IMR-90 (cell line): ENCODE results near the gene MYADML2. TPM values are rescaled to one million over a fixed set of nuclear protein-coding genes. Genes with fewer than 3 reads are reported as not detected.

Source experiments
- ATAC-seq: fragments of 200-7000 bp; cut with Tn5 transposase; 2 replicates; pipeline ENCODE4 v1.9.1; 2020; ENCODE audit warnings: low read depth, mild to moderate bottlenecking, moderate library complexity
- BruUV-seq: library from RNA; stranded (reverse); fragments of 400-500 nt; replicated peaks from 2 replicates; lab custom pipeline; 2021; lab: Mats Ljungman, UMichigan
- CTCF ChIA-PET: fragments of 300-600 bp; formaldehyde crosslinking; extraction: SDS; loops from one replicate; lab custom pipeline; 2021; ENCODE audit warnings: antibody characterized with exemption; lab: Yijun Ruan, JAX
- POLR2A ChIA-PET: fragments of 300-600 bp; sonication (Branson Sonifier 250); formaldehyde crosslinking; loops from one replicate; lab custom pipeline; 2022; ENCODE audit warnings: antibody characterized with exemption; ENCODE audit not compliant: unreplicated experiment; lab: Charles Lee
- DNase-seq: peaks from one replicate; pipeline ENCODE4 v3.0.0; 2013
- H2AFZ ChIP-seq: replicated peaks from 2 replicates; pipeline ENCODE3; 2013; ENCODE audit warnings: low read length, mild to moderate bottlenecking; ENCODE audit not compliant: poor library complexity
- H2AK5ac ChIP-seq: 2 replicates; pipeline ENCODE4 v1.6.1; 2013; ENCODE audit warnings: low read depth, low read length, inconsistent platforms
- H2AK9ac ChIP-seq: replicated peaks from 2 replicates; pipeline ENCODE3; 2013; ENCODE audit warnings: mild to moderate bottlenecking, low read depth, low read length, moderate library complexity; ENCODE audit not compliant: poor library complexity
- H2BK120ac ChIP-seq: 2 replicates; pipeline ENCODE4 v1.6.1; 2013; ENCODE audit warnings: low read depth, low read length, inconsistent platforms
- H2BK15ac ChIP-seq: 3 replicates; pipeline ENCODE4 v1.6.1; 2013; ENCODE audit warnings: low read depth, low read length, inconsistent platforms
- H2BK20ac ChIP-seq: 2 replicates; pipeline ENCODE4 v1.6.1; 2013; ENCODE audit warnings: low read depth, mild to moderate bottlenecking, inconsistent platforms, low read length, moderate library complexity
- H2BK5ac ChIP-seq: 2 replicates; pipeline ENCODE4 v1.6.1; 2013; ENCODE audit warnings: mild to moderate bottlenecking, low read depth, low read length, inconsistent platforms; ENCODE audit not compliant: poor library complexity, severe bottlenecking
- H3K14ac ChIP-seq: replicated peaks from 2 replicates; pipeline ENCODE4 v1.6.1; 2013; ENCODE audit warnings: low read depth, low read length, inconsistent platforms
- H3K18ac ChIP-seq: 2 replicates; pipeline ENCODE4 v1.6.1; 2013; ENCODE audit warnings: low read depth, low read length, control low read depth
- H3K23ac ChIP-seq: 2 replicates; pipeline ENCODE4 v1.6.1; 2013; ENCODE audit warnings: low read depth, low read length, inconsistent platforms
- H3K27ac ChIP-seq: 2 replicates; pipeline ENCODE4 v1.5.1; 2013; ENCODE audit warnings: mild to moderate bottlenecking, control low read depth, low read length; ENCODE audit not compliant: insufficient read depth
- H3K27me3 ChIP-seq: 2 replicates; pipeline ENCODE4 v1.6.1; 2013; ENCODE audit warnings: low read length; ENCODE audit not compliant: control insufficient read depth, insufficient read depth
- H3K36me3 ChIP-seq: 2 replicates; pipeline ENCODE4 v1.6.1; 2013; ENCODE audit warnings: low read length, mixed read lengths; ENCODE audit not compliant: control insufficient read depth, insufficient read depth
- H3K4ac ChIP-seq: 2 replicates; pipeline ENCODE4 v1.6.1; 2013; ENCODE audit warnings: low read depth, low read length, inconsistent platforms
- H3K4me1 ChIP-seq: 2 replicates; pipeline ENCODE4 v1.6.1; 2013; ENCODE audit warnings: low read length, mixed read lengths; ENCODE audit not compliant: control insufficient read depth, insufficient read depth
- H3K4me2 ChIP-seq: 2 replicates; pipeline ENCODE4 v1.6.1; 2013; ENCODE audit warnings: low read depth, mild to moderate bottlenecking, control low read depth, low read length, moderate library complexity
- H3K4me3 ChIP-seq: 2 replicates; pipeline ENCODE4 v1.5.1; 2013; ENCODE audit warnings: low read depth, mild to moderate bottlenecking, control low read depth, low read length, moderate library complexity; ENCODE audit not compliant: insufficient read depth
- H3K56ac ChIP-seq: 2 replicates; pipeline ENCODE4 v1.6.1; 2013; ENCODE audit warnings: low read length, inconsistent platforms; ENCODE audit not compliant: insufficient read depth; ENCODE audit errors: extremely low read depth
- H3K79me1 ChIP-seq, 2 experiments: 2 replicates each; pipeline ENCODE4 v1.6.1; 2013; ENCODE audit warnings: low read length in 2 of 2, inconsistent platforms in 1 of 2, low read depth in 1 of 2
- H3K9ac ChIP-seq: 2 replicates; pipeline ENCODE4 v1.6.1; 2013; ENCODE audit warnings: low read depth, low read length, control low read depth
- H3K9me1 ChIP-seq: 2 replicates; pipeline ENCODE4 v1.6.1; 2013; ENCODE audit warnings: low read length, inconsistent platforms; ENCODE audit not compliant: insufficient read depth
- H3K9me3 ChIP-seq: 2 replicates; pipeline ENCODE4 v1.6.1; 2013; ENCODE audit warnings: low read length; ENCODE audit not compliant: control insufficient read depth, insufficient read depth
- H4K20me1 ChIP-seq: 2 replicates; pipeline ENCODE4 v1.6.1; 2013; ENCODE audit warnings: low read length, inconsistent platforms; ENCODE audit not compliant: insufficient read depth
- H4K5ac ChIP-seq: 2 replicates; pipeline ENCODE4 v1.6.1; 2013; ENCODE audit warnings: mild to moderate bottlenecking, low read depth, low read length, control low read depth
- H4K8ac ChIP-seq, 2 experiments: 2 replicates each; pipeline ENCODE4 v1.6.1; 2013; ENCODE audit warnings: low read depth in 2 of 2, low read length in 2 of 2, control low read depth in 1 of 2, inconsistent platforms in 1 of 2
- H4K91ac ChIP-seq: 2 replicates; pipeline ENCODE4 v1.6.1; 2013; ENCODE audit warnings: low read depth, low read length, inconsistent platforms; ENCODE audit not compliant: insufficient read depth
- MAZ ChIP-seq: IDR thresholded peaks from 2 replicates; pipeline ENCODE4 v1.6.1; 2012; ENCODE audit warnings: low read depth, mild to moderate bottlenecking, low read length, improper control_type of control experiment, moderate library complexity, borderline replicate concordance
- MXI1 ChIP-seq: IDR thresholded peaks from 2 replicates; pipeline ENCODE4 v1.6.1; 2012; ENCODE audit warnings: low read depth, mild to moderate bottlenecking, low read length, moderate library complexity, borderline replicate concordance
- RAD21 ChIP-seq: IDR thresholded peaks from 2 replicates; pipeline ENCODE4 v1.6.1; 2012; ENCODE audit warnings: low read length, improper control_type of control experiment
- RCOR1 ChIP-seq: IDR thresholded peaks from 2 replicates; pipeline ENCODE4 v1.6.1; 2012; ENCODE audit warnings: mild to moderate bottlenecking, low read length, improper control_type of control experiment; ENCODE audit not compliant: insufficient replicate concordance
- RFX5 ChIP-seq: IDR thresholded peaks from 2 replicates; pipeline ENCODE4 v1.8.0; 2012; ENCODE audit warnings: low read depth, mild to moderate bottlenecking, low read length, moderate library complexity
- WGBS, 2 experiments: methylation state at CpG; one replicate each; pipeline versions ENCODE4 v1.1.5 to v1.1.7; 2013; ENCODE audit warnings: missing lambda C conversion rate in 2 of 2; ENCODE audit not compliant: insufficient read length in 1 of 2; ENCODE audit errors: extremely low coverage in 2 of 2; 5-methylcytosine and 5-hydroxymethylcytosine counted together
- dilution Hi-C: fragments of 300-500 bp; cut with HindIII; formaldehyde crosslinking; loops from one replicate; pipeline ENCODE4 v1.14.3; 2018; ENCODE audit warnings: low sequenced_read_pairs; ENCODE audit not compliant: unreplicated experiment
- in situ Hi-C: fragments of 300-500 bp; cut with MboI; formaldehyde crosslinking; loops from 3 replicates; pipeline ENCODE4 v1.14.3; 2019; ENCODE audit warnings: low sequenced_read_pairs, inconsistent platforms, mixed read lengths
- intact Hi-C: fragments of 100-400 bp; cut with micrococcal nuclease; formaldehyde crosslinking; loops from 2 replicates; pipeline ENCODE4 v1.10.0; 2022
- polyA plus RNA-seq, 3 experiments: library from polyadenylated mRNA; depleted of rRNA; stranded (reverse); fragments of >200 nt; gene quantifications; 2 replicates each; pipeline ENCODE4 v1.2.3, GENCODE V29; 2012; ENCODE audit warnings: low replicate concordance in 1 of 3
- total RNA-seq: library from RNA; depleted of rRNA; stranded (reverse); fragments of >200 nt; gene quantifications from 2 replicates; pipeline ENCODE4 v1.2.3, GENCODE V29; 2012
- TF ChIP-seq, protein P1 (sequence below): fragments of 150-350 bp; IDR thresholded peaks from 2 replicates; pipeline ENCODE4 v1.6.1; 2017; ENCODE audit warnings: mild to moderate bottlenecking, antibody characterized with exemption, low read length, low read depth
- TF ChIP-seq, protein P2 (sequence below): fragments of 150-350 bp; IDR thresholded peaks from 2 replicates; pipeline ENCODE4 v1.6.1; 2016; ENCODE audit warnings: low read depth, mild to moderate bottlenecking, low read length, moderate library complexity, borderline replicate concordance

Gene MYADML2
- total and polyA plus RNA-seq, 2 of the 4 experiments (the other 2 are of a cell fraction), result not detected

DNA sequence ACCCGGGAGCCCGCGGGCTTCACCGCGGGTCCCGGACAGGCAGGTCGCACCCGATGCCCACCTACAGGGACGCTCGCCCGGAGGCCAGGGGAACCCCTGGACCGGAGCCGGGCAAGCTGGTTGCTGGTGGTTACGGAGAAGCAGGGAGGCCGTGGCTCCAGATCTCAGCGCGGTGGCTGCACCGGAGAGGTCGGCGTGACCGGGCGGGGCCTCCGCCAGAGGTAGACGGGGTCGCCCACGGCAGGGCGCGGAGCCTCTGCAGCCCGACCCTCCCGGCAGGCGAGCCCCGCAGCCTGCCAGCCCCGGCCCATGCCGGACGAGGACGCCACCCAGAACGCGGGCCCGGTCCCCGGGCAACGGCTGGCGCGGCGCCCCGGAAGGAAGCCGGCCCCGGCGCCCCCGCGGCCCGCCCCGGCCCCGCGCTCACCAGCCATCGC lies 36.2 kb downstream of the MYADML2 start:
- POLR2A ChIA-PET, result no interaction called here
- Histone ChIP-seq H2BK20ac (no peak overlapping the region), H3K79me1 (peaks cover 7 to 38% of the 10 kb centered on the region in 2 experiments; a peak in 3 of 4 replicates), H4K20me1 (peaks cover 27% of the 10 kb centered on the region), H3K4me1 (peaks cover 5% of the 10 kb centered on the region), H3K4me3 (peak overlapping the region; percentile 90), H3K4me2 (peak overlapping the region; percentile 65), H3K27ac (peak overlapping the region; percentile 4; the same call in 1 of the 2 replicates), H2AFZ (peak overlapping the region; percentile 89), H2BK5ac (no peak overlapping the region), H3K9me3 (no peaks in the 10 kb centered on the region), H4K5ac (no peak overlapping the region), H3K56ac (no peak overlapping the region; the same call in 1 of the 2 replicates), H3K9me1 (peaks cover 8% of the 10 kb centered on the region; the same call in 1 of the 2 replicates), H3K23ac (peak overlapping the region; percentile 58; the same call in 1 of the 2 replicates), H3K36me3 (peaks cover 49% of the 10 kb centered on the region), H2AK9ac (peak overlapping the region; percentile 93), H3K14ac (0 out of 2 replicates have a peak overlapping the region, but pooled peaks have one; percentile 33), H3K27me3 (no peaks in the 10 kb centered on the region), H4K91ac (no peak overlapping the region), H3K9ac (peak overlapping the region; percentile 55), H3K18ac (no peak overlapping the region), H3K4ac (peak overlapping the region; percentile 11; the same call in 1 of the 2 replicates), H2BK15ac (no peak overlapping the region), H2AK5ac (no peak overlapping the region), H4K8ac (no peak overlapping the region), H2BK120ac (no peak overlapping the region)
- DNase-seq (no peak), ATAC-seq (peak; percentile 45)
- CTCF ChIA-PET, result no interaction called here
- WGBS, 2 experiments, result 1% methylated on average over 22 of the region's 55 CpGs; no CpG with 5 or more reads in 1 of the 2 experiments
- no TSS peak for BruUV-seq
- TF ChIP-seq RCOR1, result no peak
- no peak for TF ChIP-seq RAD21
- no peak for TF ChIP-seq MAZ
- TF ChIP-seq, protein P1, sequence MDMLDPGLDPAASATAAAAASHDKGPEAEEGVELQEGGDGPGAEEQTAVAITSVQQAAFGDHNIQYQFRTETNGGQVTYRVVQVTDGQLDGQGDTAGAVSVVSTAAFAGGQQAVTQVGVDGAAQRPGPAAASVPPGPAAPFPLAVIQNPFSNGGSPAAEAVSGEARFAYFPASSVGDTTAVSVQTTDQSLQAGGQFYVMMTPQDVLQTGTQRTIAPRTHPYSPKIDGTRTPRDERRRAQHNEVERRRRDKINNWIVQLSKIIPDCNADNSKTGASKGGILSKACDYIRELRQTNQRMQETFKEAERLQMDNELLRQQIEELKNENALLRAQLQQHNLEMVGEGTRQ, result no peak
- TF ChIP-seq, protein P2, sequence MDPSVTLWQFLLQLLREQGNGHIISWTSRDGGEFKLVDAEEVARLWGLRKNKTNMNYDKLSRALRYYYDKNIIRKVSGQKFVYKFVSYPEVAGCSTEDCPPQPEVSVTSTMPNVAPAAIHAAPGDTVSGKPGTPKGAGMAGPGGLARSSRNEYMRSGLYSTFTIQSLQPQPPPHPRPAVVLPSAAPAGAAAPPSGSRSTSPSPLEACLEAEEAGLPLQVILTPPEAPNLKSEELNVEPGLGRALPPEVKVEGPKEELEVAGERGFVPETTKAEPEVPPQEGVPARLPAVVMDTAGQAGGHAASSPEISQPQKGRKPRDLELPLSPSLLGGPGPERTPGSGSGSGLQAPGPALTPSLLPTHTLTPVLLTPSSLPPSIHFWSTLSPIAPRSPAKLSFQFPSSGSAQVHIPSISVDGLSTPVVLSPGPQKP, result no peak
- TF ChIP-seq MXI1, result 0 out of 2 replicates have a peak, but pooled peaks have one; percentile 37
- TF ChIP-seq RFX5, result no peak
- dilution Hi-C loops, result no loop called here
- intact Hi-C loops, result no loop called here
- in situ Hi-C loops, result no loop called here
